ENCODE results near the gene SLC4A4.

Gene SLC4A4

GRCh38 chr4:71604785-71605184 is 266.0 kb downstream of the SLC4A4 start:
- no peak for DNase-seq (ENCODE audit: low spot score)

- no peak for DNase-seq (ENCODE audit: low spot score)
Measured at GRCh38 chr4:71607109-71607508, 268.3 kb downstream of the SLC4A4 start.

GRCh38 chr4:71607780-71608677 is 269.2 kb downstream of the SLC4A4 start:
- DNase-seq (ENCODE audit: low spot score) = no peak

GRCh38 chr4:71608678-71609071 is 269.9 kb downstream of the SLC4A4 start:
- DNase-seq (ENCODE audit: low spot score) = no peak

GRCh38 chr4:71609167-71609566 is 270.3 kb downstream of the SLC4A4 start:
- DNase-seq (ENCODE audit: low spot score) = no peak

GRCh38 chr4:71609651-71610050 is 270.8 kb downstream of the SLC4A4 start:
- DNase-seq (ENCODE audit: low spot score) = no peak

DNA sequence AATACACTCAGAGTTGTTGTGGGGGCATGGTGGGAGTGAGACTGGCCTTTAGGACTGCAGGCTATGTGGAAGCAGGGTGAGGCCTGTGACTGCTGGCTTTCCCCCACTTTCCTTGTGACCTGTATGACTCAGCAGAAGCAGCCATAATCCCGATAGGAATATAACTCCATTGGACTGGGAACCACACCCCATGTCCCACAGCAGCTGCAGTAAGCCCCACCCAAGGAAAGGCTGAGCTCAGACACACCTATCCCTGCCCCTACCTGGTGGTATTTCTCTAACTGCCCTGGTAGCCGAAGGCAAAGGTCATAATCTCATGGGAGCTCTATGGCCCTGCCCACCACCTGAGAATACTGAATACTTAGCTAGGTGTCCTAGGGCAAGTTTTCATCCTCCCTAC is 275.8 kb downstream of the SLC4A4 start:
- DNase-seq (ENCODE audit: low spot score) = no peak

- DNase-seq (ENCODE audit: low spot score) = no peak
Measured at GRCh38 chr4:71616168-71616811, 277.5 kb downstream of the SLC4A4 start.

All from AG08395 (cell line).